Naive thymus-derived CD4-positive, alpha-beta T cell (primary cell): ENCODE measurements around the gene TTLL9. TPM values are rescaled to one million over a fixed set of nuclear protein-coding genes. Genes with fewer than 3 reads are reported as not detected.
A peak's percentile ranks its signal among the peaks of the same experiment; 100 is the strongest.

Experiments
- ATAC-seq: fragments of 150-1000 bp; cut with Tn5 transposase; 2 replicates; pipeline ENCODE4 v1.10.0; 2021; ENCODE audit warnings: mild to moderate bottlenecking, moderate library complexity
- CTCF ChIA-PET: fragments of 350-600 bp; sonication (Branson Sonifier 250); formaldehyde crosslinking; loops from one replicate; lab custom pipeline; 2021; ENCODE audit warnings: antibody characterized with exemption; lab: Charles Lee
- POLR2A ChIA-PET: fragments of 350-600 bp; sonication (Branson Sonifier 250); formaldehyde crosslinking; loops from one replicate; lab custom pipeline; 2021; ENCODE audit warnings: antibody characterized with exemption, inconsistent platforms; lab: Charles Lee
- DNase-seq, 9 donors: peaks; one replicate each; pipeline versions ENCODE4 v3.0.0 to v3.0.0-alpha.2; 2020 to 2022; ENCODE audit warnings: mixed read lengths in 1 of 9
- H3K27ac ChIP-seq: one replicate; pipeline ENCODE4 v1.7.0; 2013; ENCODE audit warnings: mild to moderate bottlenecking, low read depth, low read length, moderate library complexity
- H3K27me3 ChIP-seq, 2 donors: one replicate each; pipeline ENCODE4 v1.7.0; 2013; ENCODE audit warnings: low read length in 2 of 2, mild to moderate bottlenecking in 2 of 2, moderate library complexity in 2 of 2; ENCODE audit not compliant: control insufficient read depth in 2 of 2, insufficient read depth in 2 of 2
- H3K36me3 ChIP-seq, 3 experiments: 1 replicate in 2 of 3; 2 replicates in 1 of 3; pipeline ENCODE4 v1.7.0; 2013; ENCODE audit warnings: low read length in 3 of 3, mild to moderate bottlenecking in 3 of 3, moderate library complexity in 1 of 3; ENCODE audit not compliant: insufficient read depth in 3 of 3, control insufficient read depth in 2 of 3
- H3K4me1 ChIP-seq, 2 donors: one replicate each; pipeline ENCODE4 v1.7.0; 2013; ENCODE audit warnings: low read length in 2 of 2, mild to moderate bottlenecking in 2 of 2, moderate library complexity in 1 of 2; ENCODE audit not compliant: control insufficient read depth in 2 of 2, insufficient read depth in 2 of 2
- H3K4me3 ChIP-seq: 2 replicates; pipeline ENCODE4 v1.7.0; 2013; ENCODE audit warnings: mild to moderate bottlenecking, low read length
- H3K9me3 ChIP-seq, 3 experiments: 1 replicate in 2 of 3; 2 replicates in 1 of 3; pipeline ENCODE4 v1.7.0; 2013; ENCODE audit warnings: low read length in 3 of 3; ENCODE audit not compliant: control insufficient read depth in 2 of 3
- H3K27ac Mint-ChIP-seq, 9 donors: one replicate each; pipeline ENCODE4 v1.8.0; 2020 to 2022; ENCODE audit warnings: mixed read lengths in 9 of 9, mild to moderate bottlenecking in 8 of 9, moderate library complexity in 5 of 9, inconsistent platforms in 2 of 9
- H3K27me3 Mint-ChIP-seq, 5 donors: one replicate each; pipeline ENCODE4 v1.8.0; 2021 to 2022; ENCODE audit warnings: mixed read lengths in 5 of 5, mild to moderate bottlenecking in 1 of 5
- H3K36me3 Mint-ChIP-seq, 5 donors: one replicate each; pipeline ENCODE4 v1.8.0; 2020 to 2022; ENCODE audit warnings: mixed read lengths in 5 of 5, mild to moderate bottlenecking in 3 of 5, inconsistent platforms in 1 of 5
- H3K4me1 Mint-ChIP-seq, 7 donors: one replicate each; pipeline ENCODE4 v1.8.0; 2020 to 2022; ENCODE audit warnings: mixed read lengths in 7 of 7, mild to moderate bottlenecking in 3 of 7, inconsistent platforms in 1 of 7
- H3K4me3 Mint-ChIP-seq, 10 donors: one replicate each; pipeline ENCODE4 v1.8.0; 2020 to 2022; ENCODE audit warnings: mild to moderate bottlenecking in 10 of 10, mixed read lengths in 10 of 10, moderate library complexity in 6 of 10, inconsistent platforms in 2 of 10
- H3K9me3 Mint-ChIP-seq, 11 donors: one replicate each; pipeline ENCODE4 v1.8.0; 2020 to 2022; ENCODE audit warnings: mixed read lengths in 11 of 11, mild to moderate bottlenecking in 4 of 11, inconsistent platforms in 1 of 11, moderate library complexity in 1 of 11
- intact Hi-C, 2 donors: fragments of 100-400 bp; cut with micrococcal nuclease; formaldehyde crosslinking; loops; one replicate each; pipeline ENCODE4 v1.15.1; 2023
- polyA plus RNA-seq, 2 donors: library from polyadenylated mRNA; unstranded; fragments of 300-500 nt; fragmentation: Illumina TruSeq; gene quantifications; one replicate each; pipeline ENCODE4 v1.2.3, GENCODE V29; 2021
- total RNA-seq, 6 experiments: library from RNA in 5 of 6; stranded (reverse) in 5 of 6; gene quantifications; 1 replicate in 5 of 6; 2 replicates in 1 of 6; pipeline ENCODE4 v1.2.3 and lab custom pipeline; 2021 to 2026

Gene TTLL9
- total and polyA plus RNA-seq, 7 experiments from 2014 or later: not detected

GRCh38 chr20:31843288-31843687, 27.1 kb upstream of the TTLL9 start:
- Mint-ChIP-seq H3K27me3 (peaks cover 0 to 2% (median 0%) of the 10 kb centered on the region in 5 donors), H3K9me3 (no peaks in the 10 kb centered on the region), H3K36me3 (no peaks in the 10 kb centered on the region), H3K27ac (no peak overlapping the region), H3K4me3 (peak overlapping the region in 1 of 10 donors; percentile 2), H3K4me1 (no peaks in the 10 kb centered on the region)
- DNase-seq (no peak), ATAC-seq (no peak)
- H3K4me1 ChIP-seq: no peaks in the 10 kb centered on the region
- H3K27ac ChIP-seq: no peak overlapping the region
- H3K36me3 ChIP-seq: no peaks in the 10 kb centered on the region
- intact Hi-C loops: no loop called here
- H3K27me3 ChIP-seq: no peaks in the 10 kb centered on the region
- H3K4me3 ChIP-seq: no peak overlapping the region
- H3K9me3 ChIP-seq: no peaks in the 10 kb centered on the region
- POLR2A ChIA-PET: no interaction called here
- CTCF ChIA-PET: no interaction called here

DNA sequence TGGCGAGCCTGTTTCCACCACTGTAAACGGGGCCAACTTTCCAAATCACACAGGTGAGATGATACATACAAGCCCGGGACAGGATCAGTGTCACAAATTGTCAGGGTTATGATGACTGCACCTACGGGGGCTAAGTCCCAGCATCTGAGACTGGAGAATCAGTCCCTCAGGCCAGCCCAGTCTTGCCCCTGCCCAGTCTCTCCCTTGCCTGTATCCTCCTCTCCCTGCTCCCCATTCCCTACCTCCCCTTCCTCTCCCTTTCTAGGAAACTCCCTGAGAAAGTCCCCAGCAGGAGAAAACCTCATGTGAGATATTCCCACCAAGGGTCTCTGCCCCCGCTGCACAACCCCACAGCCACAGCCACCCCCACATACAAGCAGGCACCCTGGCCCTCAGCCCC, 26.6 kb upstream of the TTLL9 start:
- Histone ChIP-seq H3K4me1 (no peaks in the 10 kb centered on the region), H3K9me3 (no peaks in the 10 kb centered on the region), H3K27ac (no peak overlapping the region), H3K27me3 (no peaks in the 10 kb centered on the region), H3K4me3 (no peak overlapping the region), H3K36me3 (no peaks in the 10 kb centered on the region)
- ChIA-PET POLR2A (no interaction called here), CTCF (no interaction called here)
- no peak overlapping the region for H3K27ac Mint-ChIP-seq
- H3K27me3 Mint-ChIP-seq: peaks cover 0 to 4% (median 2%) of the 10 kb centered on the region in 5 donors
- no peaks in the 10 kb centered on the region for H3K4me1 Mint-ChIP-seq
- DNase-seq (no peak), ATAC-seq (no peak)
- peak overlapping the region in 1 of 10 donors; percentile 2 for H3K4me3 Mint-ChIP-seq
- H3K9me3 Mint-ChIP-seq: no peaks in the 10 kb centered on the region
- H3K36me3 Mint-ChIP-seq: no peaks in the 10 kb centered on the region
- intact Hi-C loops: no loop called here

DNA sequence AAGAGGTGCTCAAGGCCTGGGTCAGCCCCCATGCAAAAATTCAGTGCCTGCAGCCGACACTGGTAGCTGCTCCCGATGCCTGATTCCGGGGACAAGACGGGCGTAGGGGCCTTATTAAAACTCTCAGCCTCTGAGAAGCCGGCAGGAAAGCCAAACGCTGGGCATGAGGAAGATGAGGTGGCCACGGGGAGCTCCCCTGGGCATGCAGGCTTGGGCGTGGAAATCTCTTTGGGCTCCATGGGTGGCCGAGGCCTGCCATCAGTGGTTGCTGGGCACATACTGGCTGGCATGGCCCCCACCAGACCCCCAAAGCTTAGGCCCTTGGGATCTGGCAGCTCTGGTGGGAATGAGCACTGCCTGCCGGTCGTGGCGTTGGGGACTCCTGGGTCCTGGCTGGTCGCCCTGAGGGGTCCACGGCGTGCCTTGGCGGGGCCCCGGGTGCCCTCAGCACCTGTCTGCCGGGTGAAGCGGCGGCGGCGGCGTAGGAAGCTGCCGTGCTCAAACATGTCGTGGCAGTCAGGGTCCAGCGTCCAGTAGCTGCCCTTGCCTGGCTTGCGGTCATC, 25.6 kb upstream of the TTLL9 start:
- H3K36me3 ChIP-seq: no peaks in the 10 kb centered on the region
- ATAC-seq (no peak), DNase-seq (no peak)
- Mint-ChIP-seq H3K27ac (no peak overlapping the region), H3K4me1 (no peaks in the 10 kb centered on the region), H3K4me3 (no peak overlapping the region), H3K27me3 (peaks cover 5 to 8% (median 7%) of the 10 kb centered on the region in 5 donors), H3K9me3 (peaks cover 0 to 2% (median 0%) of the 10 kb centered on the region in 11 donors), H3K36me3 (no peaks in the 10 kb centered on the region)
- POLR2A ChIA-PET: no interaction called here
- CTCF ChIA-PET: no interaction called here
- intact Hi-C loops: no loop called here
- no peaks in the 10 kb centered on the region for H3K4me1 ChIP-seq
- no peak overlapping the region for H3K27ac ChIP-seq
- H3K4me3 ChIP-seq: no peak overlapping the region
- no peaks in the 10 kb centered on the region for H3K27me3 ChIP-seq
- H3K9me3 ChIP-seq: no peaks in the 10 kb centered on the region

- no peaks in the 10 kb centered on the region for H3K36me3 Mint-ChIP-seq
- H3K4me3 ChIP-seq: no peak within 1 kb of the TSS
- peaks cover 0 to 2% (median 0%) of the 10 kb centered on the region in 11 donors for H3K9me3 Mint-ChIP-seq
- ChIA-PET POLR2A (no interaction called here), CTCF (no interaction called here)
- H3K4me1 Mint-ChIP-seq: no peaks in the 10 kb centered on the region
- H3K27me3 Mint-ChIP-seq: peaks cover 7 to 11% (median 8%) of the 10 kb centered on the region in 5 donors
- H3K9me3 ChIP-seq: no peaks in the 10 kb centered on the region
- ATAC-seq (no peak), DNase-seq (no peak)
- no peaks in the 10 kb centered on the region for H3K4me1 ChIP-seq
- no peaks in the 10 kb centered on the region for H3K36me3 ChIP-seq
- intact Hi-C loops: no loop called here
- no peaks in the 10 kb centered on the region for H3K27me3 ChIP-seq
- H3K4me3 Mint-ChIP-seq: no peak within 1 kb of the TSS
- H3K27ac Mint-ChIP-seq: no peak within 1 kb of the TSS
- H3K27ac ChIP-seq: no peak within 1 kb of the TSS
Observed at GRCh38 chr20:31845300-31845863, 25.1 kb upstream of the TTLL9 start, which contains the start of gene FOXS1. Gene FOXS1, minus strand, starts transcription at chr20:31845604. Its CDS starts 62 bp downstream, at chr20:31845542.

- DNase-seq (no peak), ATAC-seq (no peak)
- no peak overlapping the region for H3K4me3 Mint-ChIP-seq
- no peak overlapping the region for H3K27ac Mint-ChIP-seq
- no peak overlapping the region for H3K27ac ChIP-seq
- ChIA-PET CTCF (interaction anchor here (0.9 to 2.4 kb wide), 8 partner anchors 8 to 185 kb away, joined by 3 to 8 read pairs (median 4); no protein-coding TSS in a partner anchor), POLR2A (no interaction called here)
- H3K36me3 Mint-ChIP-seq: peaks cover 0 to 4% (median 0%) of the 10 kb centered on the region in 5 donors
- H3K36me3 ChIP-seq: no peaks in the 10 kb centered on the region
- no peak overlapping the region for H3K4me3 ChIP-seq
- H3K27me3 Mint-ChIP-seq: peaks cover 14 to 24% (median 17%) of the 10 kb centered on the region in 5 donors
- no peaks in the 10 kb centered on the region for H3K4me1 Mint-ChIP-seq
- H3K9me3 ChIP-seq: no peaks in the 10 kb centered on the region
- no peaks in the 10 kb centered on the region for H3K4me1 ChIP-seq
- H3K27me3 ChIP-seq: no peaks in the 10 kb centered on the region
- peaks cover 0 to 2% (median 0%) of the 10 kb centered on the region in 11 donors for H3K9me3 Mint-ChIP-seq
- intact Hi-C loops: loop anchor here (1.0 kb wide), 1 partner anchor 24 kb away; no protein-coding TSS in a partner anchor
Observed at GRCh38 chr20:31846793-31847138, 23.7 kb upstream of the TTLL9 start.

- Histone ChIP-seq H3K36me3 (no peaks in the 10 kb centered on the region), H3K27ac (no peak overlapping the region), H3K9me3 (no peaks in the 10 kb centered on the region), H3K4me3 (no peak overlapping the region), H3K4me1 (no peaks in the 10 kb centered on the region), H3K27me3 (no peaks in the 10 kb centered on the region)
- Mint-ChIP-seq H3K9me3 (peaks cover 0 to 2% (median 0%) of the 10 kb centered on the region in 11 donors), H3K27ac (peak overlapping the region in 1 of 9 donors; percentile 27), H3K27me3 (peaks cover 15 to 32% (median 18%) of the 10 kb centered on the region in 5 donors), H3K36me3 (peaks cover 0 to 4% (median 0%) of the 10 kb centered on the region in 5 donors), H3K4me1 (no peaks in the 10 kb centered on the region), H3K4me3 (no peak overlapping the region)
- CTCF ChIA-PET: interaction anchor here (1.5 to 2.4 kb wide), 2 partner anchors 11 to 25 kb away, joined by 5 to 8 read pairs; no protein-coding TSS in a partner anchor
- POLR2A ChIA-PET: no interaction called here
- DNase-seq (no peak), ATAC-seq (no peak)
- intact Hi-C loops: no loop called here
Observed at GRCh38 chr20:31848088-31848999, 22.1 kb upstream of the TTLL9 start.
